Neural progenitor cell (in vitro differentiated cells): Measurements from ENCODE around the gene SLC50A1. TPM values are rescaled to one million over a fixed set of nuclear protein-coding genes. Genes with fewer than 3 reads are reported as not detected.

Source experiments
- DNase-seq: peaks from one replicate; pipeline ENCODE4 v3.0.0-alpha.2; 2016; ENCODE audit warnings: low spot score
- H2AFZ ChIP-seq: fragments of 200-600 bp; sonication (generic); replicated peaks from 2 replicates; pipeline ENCODE4 v1.6.1; 2016; ENCODE audit warnings: antibody characterized with exemption
- H3F3A ChIP-seq: fragments of 200-600 bp; sonication (generic); 2 replicates; pipeline ENCODE4 v1.6.1; 2016; ENCODE audit warnings: antibody characterized with exemption, low read depth
- H3K27ac ChIP-seq: fragments of 200-600 bp; sonication (generic); 2 replicates; pipeline ENCODE4 v1.5.1; 2016; ENCODE audit warnings: mild to moderate bottlenecking
- H3K27me3 ChIP-seq: fragments of 200-600 bp; sonication (generic); 2 replicates; pipeline ENCODE4 v1.6.1; 2016; ENCODE audit warnings: mild to moderate bottlenecking, moderate library complexity
- H3K36me3 ChIP-seq: fragments of 200-600 bp; sonication (generic); 2 replicates; pipeline ENCODE4 v1.5.1; 2016
- H3K4me1 ChIP-seq: fragments of 200-600 bp; sonication (generic); 2 replicates; pipeline ENCODE4 v1.6.1; 2016; ENCODE audit warnings: mixed run types
- H3K4me2 ChIP-seq: fragments of 200-600 bp; sonication (generic); 2 replicates; pipeline ENCODE4 v1.6.1; 2016
- H3K4me3 ChIP-seq: fragments of 200-600 bp; sonication (generic); 2 replicates; pipeline ENCODE4 v1.5.1; 2016
- H3K79me2 ChIP-seq: fragments of 200-600 bp; sonication (generic); 2 replicates; pipeline ENCODE4 v1.6.1; 2016; ENCODE audit warnings: low read depth
- H3K9ac ChIP-seq: fragments of 200-600 bp; sonication (generic); 2 replicates; pipeline ENCODE4 v1.6.1; 2016
- H3K9me3 ChIP-seq: fragments of 200-600 bp; sonication (generic); 2 replicates; pipeline ENCODE4 v1.5.1; 2016; ENCODE audit warnings: low read depth
- H4K20me1 ChIP-seq: fragments of 200-600 bp; sonication (generic); 2 replicates; pipeline ENCODE4 v1.6.1; 2016; ENCODE audit warnings: low read depth
- H3K27ac Mint-ChIP-seq: 3 replicates; pipeline ENCODE4 v1.8.0; 2021; ENCODE audit warnings: mixed read lengths
- H3K27me3 Mint-ChIP-seq: 2 replicates; pipeline ENCODE4 v1.8.0; 2022; ENCODE audit warnings: low read depth, mild to moderate bottlenecking, inconsistent platforms, moderate library complexity, mixed read lengths; ENCODE audit not compliant: insufficient read depth
- H3K36me3 Mint-ChIP-seq: 3 replicates; pipeline ENCODE4 v1.8.0; 2021; ENCODE audit warnings: mixed read lengths
- H3K4me1 Mint-ChIP-seq: 3 replicates; pipeline ENCODE4 v1.8.0; 2021; ENCODE audit warnings: mixed read lengths
- H3K4me3 Mint-ChIP-seq: 3 replicates; pipeline ENCODE4 v1.8.0; 2021; ENCODE audit warnings: mild to moderate bottlenecking, moderate library complexity, mixed read lengths
- H3K9me3 Mint-ChIP-seq: 3 replicates; pipeline ENCODE4 v1.8.0; 2020; ENCODE audit warnings: mixed read lengths
- EZH2 ChIP-seq: fragments of 200-600 bp; sonication (generic); IDR thresholded peaks from 2 replicates; pipeline ENCODE4 v1.6.1; 2017; ENCODE audit warnings: antibody characterized with exemption, mild to moderate bottlenecking, moderate library complexity
- EZH2phosphoT487 ChIP-seq: fragments of 200-600 bp; sonication (generic); IDR thresholded peaks from 2 replicates; pipeline ENCODE4 v1.6.1; 2017; ENCODE audit warnings: antibody characterized with exemption
- total RNA-seq: library from RNA; depleted of rRNA; stranded (reverse); fragments of >200 nt; gene quantifications from 2 replicates; pipeline ENCODE4 v1.2.3, GENCODE V29; 2015; ENCODE audit warnings: low replicate concordance
- TF ChIP-seq, protein P1 (sequence below): fragments of 200-600 bp; sonication (generic); IDR thresholded peaks from 2 replicates; pipeline ENCODE4 v1.5.1; 2017; ENCODE audit warnings: antibody characterized with exemption, mild to moderate bottlenecking

The SLC50A1 gene, protein sequence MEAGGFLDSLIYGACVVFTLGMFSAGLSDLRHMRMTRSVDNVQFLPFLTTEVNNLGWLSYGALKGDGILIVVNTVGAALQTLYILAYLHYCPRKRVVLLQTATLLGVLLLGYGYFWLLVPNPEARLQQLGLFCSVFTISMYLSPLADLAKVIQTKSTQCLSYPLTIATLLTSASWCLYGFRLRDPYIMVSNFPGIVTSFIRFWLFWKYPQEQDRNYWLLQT
- total RNA-seq = 14.4 and 29.0 TPM in 2 replicates

DNA sequence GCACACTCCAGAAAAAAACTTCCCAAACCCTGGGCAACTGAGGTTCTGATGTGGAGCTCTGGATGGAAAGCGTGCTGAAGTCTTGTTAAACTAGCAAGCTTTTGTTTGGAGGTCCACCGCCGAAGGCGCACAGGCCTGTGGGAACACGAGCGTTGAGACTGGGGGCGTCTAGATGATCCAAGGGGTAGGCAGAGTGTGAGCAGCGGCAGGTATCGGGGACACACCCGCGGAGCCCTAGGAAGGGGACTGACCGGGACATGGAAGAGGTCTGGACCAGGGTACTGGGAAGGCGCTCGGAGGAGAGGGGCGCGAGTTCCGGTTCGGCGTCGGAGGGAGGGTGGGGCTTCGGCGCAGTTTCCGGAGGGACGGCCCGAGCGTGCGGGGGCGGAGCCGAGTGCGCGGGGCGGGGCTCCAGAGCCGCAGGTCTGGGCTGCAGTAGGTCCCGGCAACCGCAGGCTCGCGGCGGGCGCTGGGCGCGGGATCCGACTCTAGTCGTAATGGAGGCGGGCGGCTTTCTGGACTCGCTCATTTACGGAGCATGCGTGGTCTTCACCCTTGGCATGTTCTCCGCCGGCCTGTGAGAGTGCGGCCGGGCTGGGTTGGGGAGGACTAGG, at the start of gene SLC50A1:
Gene SLC50A1 (plus strand): TSS at position 438 of the 614 bp plus-strand sequence. CDS start 60 bp downstream, at position 498.
- DNase-seq = peak; percentile 99
- H3K79me2 ChIP-seq = peaks cover 36% of the 10 kb centered on the region
- H3K27me3 Mint-ChIP-seq = peaks cover 12% of the 10 kb centered on the region
- no peak for TF ChIP-seq EZH2phosphoT487
- TF ChIP-seq, protein P1, sequence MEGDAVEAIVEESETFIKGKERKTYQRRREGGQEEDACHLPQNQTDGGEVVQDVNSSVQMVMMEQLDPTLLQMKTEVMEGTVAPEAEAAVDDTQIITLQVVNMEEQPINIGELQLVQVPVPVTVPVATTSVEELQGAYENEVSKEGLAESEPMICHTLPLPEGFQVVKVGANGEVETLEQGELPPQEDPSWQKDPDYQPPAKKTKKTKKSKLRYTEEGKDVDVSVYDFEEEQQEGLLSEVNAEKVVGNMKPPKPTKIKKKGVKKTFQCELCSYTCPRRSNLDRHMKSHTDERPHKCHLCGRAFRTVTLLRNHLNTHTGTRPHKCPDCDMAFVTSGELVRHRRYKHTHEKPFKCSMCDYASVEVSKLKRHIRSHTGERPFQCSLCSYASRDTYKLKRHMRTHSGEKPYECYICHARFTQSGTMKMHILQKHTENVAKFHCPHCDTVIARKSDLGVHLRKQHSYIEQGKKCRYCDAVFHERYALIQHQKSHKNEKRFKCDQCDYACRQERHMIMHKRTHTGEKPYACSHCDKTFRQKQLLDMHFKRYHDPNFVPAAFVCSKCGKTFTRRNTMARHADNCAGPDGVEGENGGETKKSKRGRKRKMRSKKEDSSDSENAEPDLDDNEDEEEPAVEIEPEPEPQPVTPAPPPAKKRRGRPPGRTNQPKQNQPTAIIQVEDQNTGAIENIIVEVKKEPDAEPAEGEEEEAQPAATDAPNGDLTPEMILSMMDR = peak; percentile 19
- TF ChIP-seq EZH2 = no peak
- H3K36me3 ChIP-seq = no peaks in the 10 kb centered on the region
- H3K4me3 ChIP-seq = peak within 1 kb of the TSS; percentile 66
- peaks cover 13% of the 10 kb centered on the region for H3K36me3 Mint-ChIP-seq
- peaks cover 5% of the 10 kb centered on the region for H3K4me1 ChIP-seq
- peaks cover 4% of the 10 kb centered on the region for H3K27me3 ChIP-seq
- peaks cover 3% of the 10 kb centered on the region for H4K20me1 ChIP-seq
- H2AFZ ChIP-seq = peak within 1 kb of the TSS; percentile 38
- peak within 1 kb of the TSS; percentile 98 for H3K27ac Mint-ChIP-seq
- H3K9me3 ChIP-seq = no peaks in the 10 kb centered on the region
- peak within 1 kb of the TSS; percentile 86 for H3K4me2 ChIP-seq
- peak within 1 kb of the TSS; percentile 25 for H3K9ac ChIP-seq
- H3K27ac ChIP-seq = peak within 1 kb of the TSS; percentile 82
- peak within 1 kb of the TSS; percentile 97 for H3K4me3 Mint-ChIP-seq
- no peaks in the 10 kb centered on the region for H3K9me3 Mint-ChIP-seq
- peaks cover 37% of the 10 kb centered on the region for H3F3A ChIP-seq
- peaks cover 45% of the 10 kb centered on the region for H3K4me1 Mint-ChIP-seq

DNA sequence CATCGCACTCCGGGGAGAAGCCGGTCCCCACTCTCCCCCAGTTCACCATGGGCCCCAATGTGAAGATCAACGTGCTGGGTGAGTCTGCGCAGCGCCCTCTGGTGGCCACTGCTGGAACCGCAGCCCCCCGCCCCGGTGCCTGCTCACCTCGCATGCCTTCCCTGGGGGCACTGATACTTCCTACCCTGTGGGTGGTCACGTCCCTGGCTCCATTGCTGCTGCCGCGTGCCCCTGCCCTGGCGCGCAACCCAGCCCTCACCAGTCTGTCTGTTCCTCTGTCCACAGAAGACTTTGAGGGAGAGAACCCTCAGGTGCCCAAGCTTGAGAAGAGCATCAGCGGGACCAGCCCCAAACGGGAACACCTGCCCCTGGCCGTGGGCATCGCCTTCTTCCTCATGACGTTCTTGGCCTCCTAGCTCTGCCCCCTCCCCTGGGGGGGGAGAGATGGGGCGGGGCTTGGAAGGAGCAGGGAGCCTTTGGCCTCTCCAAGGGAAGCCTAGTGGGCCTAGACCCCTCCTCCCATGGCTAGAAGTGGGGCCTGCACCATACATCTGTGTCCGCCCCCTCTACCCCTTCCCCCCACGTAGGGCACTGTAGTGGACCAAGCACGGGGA, 49.4 kb upstream of the SLC50A1 start:
- peaks cover 15% of the 10 kb centered on the region for H3K4me1 ChIP-seq
- H3K9ac ChIP-seq = no peak overlapping the region
- Mint-ChIP-seq H3K27ac (no peak overlapping the region), H3K27me3 (peaks cover 38% of the 10 kb centered on the region), H3K4me1 (peaks cover 32% of the 10 kb centered on the region), H3K36me3 (no peaks in the 10 kb centered on the region), H3K9me3 (no peaks in the 10 kb centered on the region), H3K4me3 (peak overlapping the region; percentile 75)
- no peaks in the 10 kb centered on the region for H3K36me3 ChIP-seq
- peaks cover 27% of the 10 kb centered on the region for H4K20me1 ChIP-seq
- H3K9me3 ChIP-seq = no peaks in the 10 kb centered on the region
- DNase-seq = peak; percentile 76
- no peaks in the 10 kb centered on the region for H3K79me2 ChIP-seq
- H3K27ac ChIP-seq = no peak overlapping the region
- peaks cover 38% of the 10 kb centered on the region for H3K27me3 ChIP-seq
- H3F3A ChIP-seq = peaks cover 26% of the 10 kb centered on the region
- no peak for TF ChIP-seq EZH2
- TF ChIP-seq, protein P1 = peak; percentile 98
- peak overlapping the region; percentile 74 for H3K4me2 ChIP-seq
- peak overlapping the region; percentile 78 for H3K4me3 ChIP-seq
- no peak overlapping the region for H2AFZ ChIP-seq

DNA sequence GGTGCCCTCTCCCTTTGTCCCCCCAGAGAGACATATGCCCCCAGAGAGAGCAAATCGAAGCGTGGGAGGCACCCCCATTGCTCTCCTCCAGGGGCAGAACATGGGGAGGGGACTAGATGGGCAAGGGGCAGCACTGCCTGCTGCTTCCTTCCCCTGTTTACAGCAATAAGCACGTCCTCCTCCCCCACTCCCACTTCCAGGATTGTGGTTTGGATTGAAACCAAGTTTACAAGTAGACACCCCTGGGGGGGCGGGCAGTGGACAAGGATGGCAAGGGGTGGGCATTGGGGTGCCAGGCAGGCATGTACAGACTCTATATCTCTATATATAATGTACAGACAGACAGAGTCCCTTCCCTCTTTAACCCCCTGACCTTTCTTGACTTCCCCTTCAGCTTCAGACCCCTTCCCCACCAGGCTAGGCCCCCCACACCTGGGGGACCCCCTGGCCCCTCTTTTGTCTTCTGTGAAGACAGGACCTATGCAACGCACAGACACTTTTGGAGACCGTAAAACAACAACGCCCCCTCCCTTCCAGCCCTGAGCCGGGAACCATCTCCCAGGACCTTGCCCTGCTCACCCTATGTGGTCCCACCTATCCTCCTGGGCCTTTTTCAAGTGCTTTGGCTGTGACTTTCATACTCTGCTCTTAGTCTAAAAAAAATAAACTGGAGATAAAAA, 48.7 kb upstream of the SLC50A1 start:
- Mint-ChIP-seq H3K4me3 (peak overlapping the region; percentile 25), H3K36me3 (no peaks in the 10 kb centered on the region), H3K4me1 (peaks cover 32% of the 10 kb centered on the region), H3K9me3 (no peaks in the 10 kb centered on the region), H3K27me3 (peaks cover 33% of the 10 kb centered on the region), H3K27ac (peak overlapping the region; percentile 9)
- H3F3A ChIP-seq = peaks cover 18% of the 10 kb centered on the region
- H4K20me1 ChIP-seq = peaks cover 22% of the 10 kb centered on the region
- H3K27me3 ChIP-seq = peaks cover 35% of the 10 kb centered on the region
- no peaks in the 10 kb centered on the region for H3K36me3 ChIP-seq
- no peak overlapping the region for H3K27ac ChIP-seq
- no peak for DNase-seq
- no peak overlapping the region for H2AFZ ChIP-seq
- no peak overlapping the region for H3K4me3 ChIP-seq
- peaks cover 13% of the 10 kb centered on the region for H3K4me1 ChIP-seq
- H3K4me2 ChIP-seq = no peak overlapping the region
- H3K9ac ChIP-seq = no peak overlapping the region
- no peaks in the 10 kb centered on the region for H3K79me2 ChIP-seq
- TF ChIP-seq EZH2phosphoT487 (no peak), EZH2 (no peak)
- TF ChIP-seq, protein P1 = no peak
- H3K9me3 ChIP-seq = no peaks in the 10 kb centered on the region
